ENCODE results near the gene AQP5. TPM values are rescaled to one million over a fixed set of nuclear protein-coding genes. Genes with fewer than 3 reads are reported as not detected.

Gene AQP5
- total and polyA plus RNA-seq, 4 donors: 0.20 to 2.4 (median 1.4) TPM

DNA sequence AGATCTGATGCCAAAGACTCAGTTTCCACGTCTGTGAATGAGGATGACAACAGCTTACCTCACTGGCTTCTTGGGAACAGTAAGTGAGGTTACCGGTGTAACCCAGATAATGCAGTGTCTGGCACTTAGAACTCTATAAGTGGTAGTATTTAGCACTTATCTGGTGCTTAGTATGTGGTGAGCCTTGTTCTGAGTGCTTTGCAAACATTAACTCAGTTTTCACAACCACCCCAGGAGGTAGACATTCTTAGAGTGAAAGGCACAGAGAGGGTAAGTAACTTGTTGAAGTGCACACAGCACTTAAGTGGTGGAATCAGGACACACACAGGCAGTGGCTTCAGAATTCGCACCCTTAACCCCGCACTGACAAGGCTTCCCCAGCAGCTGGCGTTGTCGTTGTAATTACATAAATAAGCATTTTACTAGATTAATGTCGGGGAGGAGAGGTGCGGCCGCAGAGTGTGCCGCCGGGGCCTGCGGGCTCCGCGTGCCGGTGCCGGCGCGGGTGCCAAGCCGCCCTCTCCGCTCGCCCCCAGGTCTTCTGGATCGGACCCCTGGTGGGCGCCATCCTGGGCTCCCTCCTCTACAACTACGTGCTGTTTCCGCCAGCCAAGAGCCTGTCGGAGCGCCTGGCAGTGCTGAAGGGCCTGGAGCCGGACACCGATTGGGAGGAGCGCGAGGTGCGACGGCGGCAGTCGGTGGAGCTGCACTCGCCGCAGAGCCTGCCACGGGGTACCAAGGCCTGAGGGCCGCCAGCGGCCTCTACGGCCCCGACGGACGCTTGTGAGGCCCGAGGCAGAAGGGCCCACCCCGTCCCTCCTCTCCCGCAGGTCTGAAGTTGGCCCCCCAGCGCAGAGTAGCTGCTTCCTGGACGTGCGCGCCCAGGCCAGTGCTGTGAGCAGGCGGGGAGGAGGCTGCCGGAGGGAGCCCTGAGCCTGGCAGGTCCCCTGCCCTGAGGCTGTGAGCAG lies 6.5 kb upstream of the AQP5 start:
- no peak overlapping the region for H3K4me3 ChIP-seq (ENCODE audit: low read depth, low read length)
- H3K36me3 ChIP-seq (ENCODE audit: control insufficient read depth, insufficient read depth, low read length): no peaks in the 10 kb centered on the region
- WGBS (ENCODE audit: insufficient coverage): 23% methylated on average over 49 of the region's 53 CpGs
- peaks cover 54% of the 10 kb centered on the region for H3K27me3 ChIP-seq (ENCODE audit: control insufficient read depth, insufficient read depth, low read length)
- no peak for DNase-seq (ENCODE audit: low read depth in 4 of 6, low spot score in 6 of 6)
- H3K4me1 ChIP-seq (ENCODE audit: control insufficient read depth, insufficient read depth, low read length): peaks cover 13% of the 10 kb centered on the region
- no peak overlapping the region for H3K27ac ChIP-seq (ENCODE audit: low read depth, low read length)
- H3K9me3 ChIP-seq (ENCODE audit: control insufficient read depth, insufficient read depth, low read length): no peaks in the 10 kb centered on the region

DNA sequence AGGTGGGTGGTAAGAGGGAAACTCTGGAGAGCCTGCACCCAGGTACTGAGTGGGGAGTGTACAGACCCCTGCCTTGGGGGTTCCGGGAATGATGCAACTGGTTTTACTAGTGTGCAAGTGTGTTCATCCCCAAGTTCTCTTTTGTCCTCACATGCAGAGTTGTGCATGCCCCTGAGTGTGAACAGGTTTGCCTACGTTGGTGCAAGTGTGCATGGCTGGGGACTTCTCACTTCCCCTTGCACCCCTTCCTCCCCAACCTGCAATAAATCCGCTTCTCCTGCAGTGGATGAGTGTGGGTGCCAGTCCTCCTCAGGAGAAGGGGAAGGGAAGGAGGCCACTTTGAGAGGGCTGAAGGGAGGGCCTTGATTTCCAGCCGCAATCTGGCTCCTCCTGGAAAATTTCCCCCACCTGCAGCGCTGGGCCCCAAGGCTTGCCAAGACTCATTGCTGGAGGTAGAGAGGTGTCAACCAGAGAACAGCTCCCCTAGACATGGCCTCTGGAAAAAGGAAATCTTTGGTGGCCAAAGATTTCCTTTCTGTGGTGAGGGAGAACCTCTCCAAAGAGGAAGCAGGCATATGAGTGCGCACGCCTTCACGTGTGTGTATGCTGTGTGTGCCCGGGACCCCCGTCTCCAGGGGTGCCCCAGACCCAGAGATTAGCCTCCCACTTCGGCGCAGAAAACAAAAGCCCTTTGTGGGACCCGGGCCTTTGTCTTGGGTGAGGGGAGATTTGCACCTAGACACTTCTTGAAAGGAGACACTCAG lies 5.6 kb upstream of the AQP5 start:
- Histone ChIP-seq H3K36me3 (ENCODE audit: control insufficient read depth, insufficient read depth, low read length) (no peaks in the 10 kb centered on the region), H3K4me3 (ENCODE audit: low read depth, low read length) (no peak overlapping the region), H3K9me3 (ENCODE audit: control insufficient read depth, insufficient read depth, low read length) (no peaks in the 10 kb centered on the region), H3K27me3 (ENCODE audit: control insufficient read depth, insufficient read depth, low read length) (peaks cover 63% of the 10 kb centered on the region), H3K27ac (ENCODE audit: low read depth, low read length) (no peak overlapping the region), H3K4me1 (ENCODE audit: control insufficient read depth, insufficient read depth, low read length) (peaks cover 18% of the 10 kb centered on the region)
- no peak for DNase-seq (ENCODE audit: low read depth in 4 of 6, low spot score in 6 of 6)
- 63% methylated on average over 6 of the region's 13 CpGs for WGBS (ENCODE audit: insufficient coverage)

DNA sequence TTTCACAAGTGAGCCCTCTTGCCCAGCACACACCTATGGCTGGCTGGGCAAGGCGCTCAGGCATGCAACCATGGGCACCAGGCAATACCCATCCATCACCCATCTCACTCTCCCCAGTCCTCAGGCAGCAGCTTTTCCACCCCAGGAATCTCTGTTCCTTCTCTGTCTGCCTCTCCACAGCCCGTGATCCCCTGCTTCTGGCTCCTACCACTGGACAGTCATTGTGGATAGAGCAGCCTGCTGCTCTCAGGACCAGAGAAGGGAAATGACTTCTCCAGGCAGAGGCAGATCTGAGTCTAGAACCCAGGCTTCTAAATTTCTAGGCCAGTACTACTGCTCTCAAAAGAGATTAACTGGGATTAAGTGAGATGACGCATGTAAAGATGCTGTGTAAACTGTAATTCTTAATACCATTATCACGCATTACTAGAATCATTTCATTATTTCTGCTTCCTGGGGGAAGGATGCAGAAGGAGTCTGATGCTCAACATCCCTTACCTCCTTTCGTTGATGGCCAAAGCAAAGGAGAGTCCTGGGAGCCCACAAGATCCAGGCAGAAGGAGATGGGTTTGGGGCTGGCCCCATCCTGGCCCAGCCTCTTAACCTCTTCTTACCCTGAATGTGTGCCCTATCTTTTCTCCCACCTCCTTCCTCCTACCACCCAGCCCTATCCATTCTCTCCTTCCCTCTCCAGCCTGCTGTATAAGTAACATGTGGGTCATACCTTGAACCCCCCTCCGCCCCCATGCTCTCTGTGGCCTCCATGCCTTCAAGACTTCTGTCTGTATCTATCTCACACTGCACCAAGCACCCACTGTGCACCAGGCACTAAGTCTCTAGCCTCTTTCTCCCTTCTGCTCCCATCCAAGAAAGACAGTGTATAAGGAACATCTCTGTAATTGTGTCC lies 4.8 kb upstream of the AQP5 start:
- Histone ChIP-seq H3K4me1 (ENCODE audit: control insufficient read depth, insufficient read depth, low read length) (peaks cover 23% of the 10 kb centered on the region), H3K27me3 (ENCODE audit: control insufficient read depth, insufficient read depth, low read length) (peaks cover 67% of the 10 kb centered on the region), H3K4me3 (ENCODE audit: low read depth, low read length) (no peak overlapping the region), H3K27ac (ENCODE audit: low read depth, low read length) (no peak overlapping the region), H3K36me3 (ENCODE audit: control insufficient read depth, insufficient read depth, low read length) (no peaks in the 10 kb centered on the region), H3K9me3 (ENCODE audit: control insufficient read depth, insufficient read depth, low read length) (no peaks in the 10 kb centered on the region)
- no peak for DNase-seq (ENCODE audit: low read depth in 4 of 6, low spot score in 6 of 6)
- WGBS (ENCODE audit: insufficient coverage): 74% methylated on average over 4 of the region's 6 CpGs

DNA sequence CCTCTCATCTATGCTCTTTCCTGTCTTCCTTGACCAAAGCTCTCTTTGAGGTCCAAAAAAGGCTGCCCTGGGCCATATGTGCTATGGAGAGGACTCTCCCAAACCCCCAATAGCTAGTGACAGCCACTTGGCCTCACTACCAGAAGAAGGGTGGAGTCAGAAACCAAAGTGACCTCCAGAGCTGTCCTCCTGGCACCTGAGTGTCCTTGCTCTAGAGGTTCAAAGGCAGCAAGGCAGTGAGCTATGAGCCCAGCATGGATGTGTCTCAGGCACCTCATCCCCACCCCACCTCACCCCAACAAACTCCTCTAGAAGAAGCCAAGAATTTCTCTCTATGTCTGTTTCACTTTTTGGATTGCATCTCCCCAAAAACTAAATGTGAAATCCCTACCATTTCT lies 4.1 kb upstream of the AQP5 start:
- H3K27me3 ChIP-seq (ENCODE audit: control insufficient read depth, insufficient read depth, low read length): peaks cover 71% of the 10 kb centered on the region
- H3K4me1 ChIP-seq (ENCODE audit: control insufficient read depth, insufficient read depth, low read length): peaks cover 29% of the 10 kb centered on the region
- DNase-seq (ENCODE audit: low read depth in 4 of 6, low spot score in 6 of 6): no peak
- no peaks in the 10 kb centered on the region for H3K36me3 ChIP-seq (ENCODE audit: control insufficient read depth, insufficient read depth, low read length)
- H3K27ac ChIP-seq (ENCODE audit: low read depth, low read length): no peak overlapping the region
- H3K9me3 ChIP-seq (ENCODE audit: control insufficient read depth, insufficient read depth, low read length): no peaks in the 10 kb centered on the region
- H3K4me3 ChIP-seq (ENCODE audit: low read depth, low read length): no peak overlapping the region

DNA sequence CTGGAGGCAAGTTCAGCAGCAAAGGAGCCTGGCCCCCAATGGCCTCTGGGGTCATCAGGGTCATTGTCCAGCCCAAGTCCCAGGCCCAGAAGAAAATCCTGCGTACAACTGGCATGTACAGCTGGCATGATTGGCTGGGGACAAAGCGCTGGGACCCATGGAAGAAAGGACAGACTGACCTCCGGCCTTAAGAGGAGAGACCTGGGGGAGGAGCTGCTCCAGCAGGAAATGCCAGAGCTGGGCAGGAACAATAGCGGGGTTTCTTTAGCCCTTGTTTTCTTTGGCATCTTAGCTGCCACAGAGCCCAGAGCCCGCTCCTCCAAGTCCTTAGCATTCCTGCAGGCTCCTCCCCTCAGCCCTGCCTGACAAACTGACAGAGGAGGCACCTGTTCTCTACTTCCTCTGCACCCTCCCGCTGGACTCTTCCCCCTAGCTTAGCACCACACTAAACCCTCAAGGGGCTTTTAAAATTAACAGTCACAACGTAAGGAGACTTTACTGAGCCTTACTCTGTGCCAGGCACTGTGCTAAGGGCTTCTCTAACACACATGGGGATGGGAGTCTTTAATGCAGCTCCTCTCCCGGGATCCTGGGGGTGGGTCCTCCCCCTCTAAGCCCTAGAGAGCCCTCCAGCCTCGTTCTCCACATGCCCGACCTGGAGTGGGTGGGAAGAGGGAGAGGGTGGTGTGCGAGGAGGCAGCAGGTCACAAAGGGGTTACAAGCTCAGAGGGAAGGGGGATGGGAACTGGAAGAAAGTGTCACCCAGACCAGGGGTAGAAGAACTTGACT lies 1.8 kb upstream of the AQP5 start:
- no peak overlapping the region for H3K4me3 ChIP-seq (ENCODE audit: low read depth, low read length)
- H3K27ac ChIP-seq (ENCODE audit: low read depth, low read length): no peak overlapping the region
- peaks cover 38% of the 10 kb centered on the region for H3K4me1 ChIP-seq (ENCODE audit: control insufficient read depth, insufficient read depth, low read length)
- no peaks in the 10 kb centered on the region for H3K9me3 ChIP-seq (ENCODE audit: control insufficient read depth, insufficient read depth, low read length)
- H3K36me3 ChIP-seq (ENCODE audit: control insufficient read depth, insufficient read depth, low read length): no peaks in the 10 kb centered on the region
- H3K27me3 ChIP-seq (ENCODE audit: control insufficient read depth, insufficient read depth, low read length): peaks cover 59% of the 10 kb centered on the region
- DNase-seq (ENCODE audit: low read depth in 4 of 6, low spot score in 6 of 6): no peak
- WGBS (ENCODE audit: insufficient coverage): 38% methylated on average over 9 of the region's 11 CpGs

DNA sequence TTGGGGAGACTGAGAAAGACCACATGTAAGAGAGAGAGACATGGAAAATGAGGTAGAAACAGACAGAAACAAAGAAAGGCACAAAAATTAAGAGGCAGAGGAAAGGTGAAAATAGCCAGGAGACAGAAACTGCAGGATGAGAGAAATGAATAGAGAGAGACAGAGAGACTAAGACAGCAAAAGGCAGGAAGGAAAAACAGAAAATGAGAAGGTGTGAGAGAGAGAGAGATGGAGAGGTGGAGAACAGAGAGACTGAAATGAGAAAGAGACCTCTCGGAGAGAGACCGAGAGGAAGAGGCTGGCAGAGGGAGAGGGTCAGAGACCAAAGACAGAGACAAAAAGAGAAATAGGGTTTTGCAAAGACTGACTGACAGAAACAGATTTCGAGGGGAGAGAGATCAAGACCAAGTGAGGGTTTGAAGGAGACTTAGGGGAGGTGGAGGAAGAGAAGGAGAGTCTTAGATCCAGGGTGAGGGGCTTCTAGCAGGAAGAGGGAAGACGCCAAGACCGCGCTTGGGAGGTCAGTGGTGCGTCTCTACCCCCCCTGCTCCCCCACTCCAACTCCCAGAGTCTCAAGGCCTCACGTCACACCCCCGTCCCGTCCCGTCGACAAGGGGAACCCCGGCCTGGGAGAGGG lies 1.1 kb upstream of the AQP5 start:
- peaks cover 35% of the 10 kb centered on the region for H3K4me1 ChIP-seq (ENCODE audit: control insufficient read depth, insufficient read depth, low read length)
- no peak overlapping the region for H3K4me3 ChIP-seq (ENCODE audit: low read depth, low read length)
- H3K36me3 ChIP-seq (ENCODE audit: control insufficient read depth, insufficient read depth, low read length): no peaks in the 10 kb centered on the region
- peaks cover 53% of the 10 kb centered on the region for H3K27me3 ChIP-seq (ENCODE audit: control insufficient read depth, insufficient read depth, low read length)
- no peak overlapping the region for H3K27ac ChIP-seq (ENCODE audit: low read depth, low read length)
- DNase-seq (ENCODE audit: low read depth in 4 of 6, low spot score in 6 of 6): no peak
- 31% methylated on average over 9 of the region's 13 CpGs for WGBS (ENCODE audit: insufficient coverage)
- H3K9me3 ChIP-seq (ENCODE audit: control insufficient read depth, insufficient read depth, low read length): no peaks in the 10 kb centered on the region

DNA sequence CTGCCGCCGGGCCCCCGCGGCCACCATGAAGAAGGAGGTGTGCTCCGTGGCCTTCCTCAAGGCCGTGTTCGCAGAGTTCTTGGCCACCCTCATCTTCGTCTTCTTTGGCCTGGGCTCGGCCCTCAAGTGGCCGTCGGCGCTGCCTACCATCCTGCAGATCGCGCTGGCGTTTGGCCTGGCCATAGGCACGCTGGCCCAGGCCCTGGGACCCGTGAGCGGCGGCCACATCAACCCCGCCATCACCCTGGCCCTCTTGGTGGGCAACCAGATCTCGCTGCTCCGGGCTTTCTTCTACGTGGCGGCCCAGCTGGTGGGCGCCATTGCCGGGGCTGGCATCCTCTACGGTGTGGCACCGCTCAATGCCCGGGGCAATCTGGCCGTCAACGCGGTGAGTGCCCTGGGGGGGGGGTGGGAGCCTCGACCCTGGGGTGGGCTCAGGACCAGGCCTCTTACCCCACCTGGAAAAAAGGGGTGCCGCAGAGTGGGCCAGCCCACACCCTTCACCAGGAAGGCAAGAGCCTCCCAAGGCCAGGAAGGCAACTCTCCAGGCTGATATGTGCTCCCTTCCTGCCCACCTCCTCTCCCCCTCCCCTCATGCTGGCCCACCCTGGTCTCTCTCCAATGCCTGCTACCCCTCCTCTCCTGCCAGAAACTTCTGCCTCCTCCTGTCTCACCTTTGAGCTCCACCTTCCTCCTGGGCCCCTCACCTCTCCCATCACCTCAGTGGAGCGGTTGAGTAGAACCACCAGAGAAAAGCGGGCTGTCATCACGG lies 507 bp downstream of the AQP5 start:
- no peak for DNase-seq (ENCODE audit: low read depth in 4 of 6, low spot score in 6 of 6)
- no peak overlapping the region for H3K4me3 ChIP-seq (ENCODE audit: low read depth, low read length)
- peaks cover 42% of the 10 kb centered on the region for H3K27me3 ChIP-seq (ENCODE audit: control insufficient read depth, insufficient read depth, low read length)
- H3K27ac ChIP-seq (ENCODE audit: low read depth, low read length): no peak overlapping the region
- H3K36me3 ChIP-seq (ENCODE audit: control insufficient read depth, insufficient read depth, low read length): no peaks in the 10 kb centered on the region
- 44% methylated on average over 34 of the region's 37 CpGs for WGBS (ENCODE audit: insufficient coverage)
- H3K9me3 ChIP-seq (ENCODE audit: control insufficient read depth, insufficient read depth, low read length): no peaks in the 10 kb centered on the region
- peaks cover 43% of the 10 kb centered on the region for H3K4me1 ChIP-seq (ENCODE audit: control insufficient read depth, insufficient read depth, low read length)

Data from spinal cord (tissue), 10 donors.